Right kidney (tissue), 9 donors: ENCODE data around the gene PCED1B.
"Not testable (repeated sequence)": the region's sequence is repeated elsewhere in the genome, so short reads cannot be mapped to it uniquely, and the experiment has no call there.

Experiments
- DNase-seq: peaks from one replicate; pipeline ENCODE4 v3.0.0-alpha.2; 2016
- long read RNA-seq, 8 donors: transcript quantifications; one replicate each; lab custom pipeline, GENCODE V29; 2026

PCED1B gene
- long read RNA-seq, donor 1, partial matches to known transcripts: 0 of 10 reads
- long read RNA-seq, donor 1, other reads (novel, unspliced or antisense): 10 of 10 reads
- long read RNA-seq, donor 2, partial matches to known transcripts: 0 of 2 reads
- long read RNA-seq, donor 2, other reads (novel, unspliced or antisense): 0 of 2 reads
- long read RNA-seq, donor 3: 0 reads
- long read RNA-seq, donor 4: 0 reads
- long read RNA-seq, donor 5, partial matches to known transcripts: 0 of 1 reads
- long read RNA-seq, donor 5, other reads (novel, unspliced or antisense): 0 of 1 reads
- long read RNA-seq, donor 6: 0 reads
- long read RNA-seq, donor 7, partial matches to known transcripts: 0 of 1 reads
- long read RNA-seq, donor 7, other reads (novel, unspliced or antisense): 0 of 1 reads
- long read RNA-seq, donor 8, partial matches to known transcripts: 0 of 2 reads
- long read RNA-seq, donor 8, other reads (novel, unspliced or antisense): 0 of 2 reads

GRCh38 chr12:47079468-47079980, at the start of gene PCED1B, which contains the start of gene AMIGO2:
Gene PCED1B (plus strand): TSS chr12:47079621. CDS start chr12:47235064, 155,443 bp downstream.
Gene AMIGO2 (minus strand): TSS chr12:47079959. CDS start chr12:47079002, 957 bp downstream.
- peak; percentile 77 for DNase-seq

- no peak for DNase-seq
Observed at GRCh38 chr12:47029903-47030302, 49.5 kb upstream of the PCED1B start.

- peak; percentile 21 for DNase-seq
Observed at GRCh38 chr12:47032644-47033043, 46.8 kb upstream of the PCED1B start.

GRCh38 chr12:47033081-47033480, 46.3 kb upstream of the PCED1B start:
- DNase-seq: no peak

- no peak for DNase-seq
Observed at GRCh38 chr12:47033789-47034555, 45.4 kb upstream of the PCED1B start.

GRCh38 chr12:47034661-47035060, 44.8 kb upstream of the PCED1B start:
- no peak for DNase-seq

GRCh38 chr12:47035484-47035883, 43.9 kb upstream of the PCED1B start:
- DNase-seq: no peak

- no peak for DNase-seq
Observed at GRCh38 chr12:47038270-47038748, 41.1 kb upstream of the PCED1B start.

- DNase-seq: no peak
Observed at GRCh38 chr12:47039079-47039478, 40.3 kb upstream of the PCED1B start.

- no peak for DNase-seq
Observed at GRCh38 chr12:47039756-47040155, 39.7 kb upstream of the PCED1B start.

GRCh38 chr12:47041327-47041726, 38.1 kb upstream of the PCED1B start:
- no peak for DNase-seq

GRCh38 chr12:47048541-47048940, 30.9 kb upstream of the PCED1B start:
- DNase-seq: no peak

- not testable (repeated sequence) for DNase-seq
Observed at GRCh38 chr12:47051291-47051690, 28.1 kb upstream of the PCED1B start.

GRCh38 chr12:47052274-47052673, 27.1 kb upstream of the PCED1B start:
- no peak for DNase-seq

- no peak for DNase-seq
Observed at GRCh38 chr12:47053961-47054360, 25.5 kb upstream of the PCED1B start.

- no peak for DNase-seq
Observed at GRCh38 chr12:47054659-47055058, 24.8 kb upstream of the PCED1B start.

- DNase-seq: not testable (repeated sequence)
Observed at GRCh38 chr12:47055856-47056255, 23.6 kb upstream of the PCED1B start.

GRCh38 chr12:47056944-47057343, 22.5 kb upstream of the PCED1B start:
- not testable (repeated sequence) for DNase-seq

GRCh38 chr12:47058640-47059039, 20.8 kb upstream of the PCED1B start:
- not testable (repeated sequence) for DNase-seq

- no peak for DNase-seq
Observed at GRCh38 chr12:47065546-47065945, 13.9 kb upstream of the PCED1B start.

GRCh38 chr12:47066278-47067025, 13.0 kb upstream of the PCED1B start:
- no peak for DNase-seq

- DNase-seq: no peak
Observed at GRCh38 chr12:47067176-47067575, 12.2 kb upstream of the PCED1B start.
